A673 (cell line): ENCODE measurements around the gene TTLL7. TPM values are rescaled to one million over a fixed set of nuclear protein-coding genes. Genes with fewer than 3 reads are reported as not detected.

Source experiments
- BruUV-seq: library from RNA; stranded (reverse); fragments of 400-500 nt; replicated peaks from 2 replicates; lab custom pipeline; 2021; lab: Mats Ljungman, UMichigan
- CTCF ChIA-PET: fragments of 300-600 bp; sonication (Branson Sonifier 250); formaldehyde crosslinking; loops from one replicate; lab custom pipeline; 2022; ENCODE audit warnings: antibody characterized with exemption; lab: Charles Lee
- POLR2A ChIA-PET: fragments of 300-600 bp; sonication (Branson Sonifier 250); formaldehyde crosslinking; loops from one replicate; lab custom pipeline; 2022; ENCODE audit warnings: antibody characterized with exemption; ENCODE audit not compliant: low non-redundant PET; lab: Charles Lee
- DNase-seq: peaks from one replicate; pipeline ENCODE4 v3.0.0-alpha.2; 2015; ENCODE audit warnings: low spot score
- H3K27ac ChIP-seq: fragments of 200-600 bp; sonication (generic); 2 replicates; pipeline ENCODE4 v1.5.1; 2016; ENCODE audit warnings: mixed run types, low read depth, mild to moderate bottlenecking, mixed read lengths, antibody characterized with exemption, low read length; ENCODE audit not compliant: poor library complexity, severe bottlenecking
- H3K27me3 ChIP-seq: fragments of 200-600 bp; sonication (generic); replicated peaks from 2 replicates; pipeline ENCODE4 v1.6.1; 2017; ENCODE audit warnings: mixed run types, low read depth, mild to moderate bottlenecking, mixed read lengths, antibody characterized with exemption, low read length; ENCODE audit not compliant: insufficient read depth, poor library complexity
- H3K36me3 ChIP-seq: fragments of 200-600 bp; sonication (generic); 2 replicates; pipeline ENCODE4 v1.6.1; 2016; ENCODE audit warnings: mixed run types, mild to moderate bottlenecking, mixed read lengths, antibody characterized with exemption, low read length; ENCODE audit not compliant: insufficient read depth, poor library complexity, severe bottlenecking
- H3K4me1 ChIP-seq: fragments of 200-600 bp; sonication (generic); 2 replicates; pipeline ENCODE4 v1.6.1; 2017; ENCODE audit warnings: mixed run types, mild to moderate bottlenecking, mixed read lengths, antibody characterized with exemption, low read length; ENCODE audit not compliant: insufficient read depth, poor library complexity, severe bottlenecking
- H3K4me3 ChIP-seq: fragments of 200-600 bp; sonication (generic); 2 replicates; pipeline ENCODE4 v1.5.1; 2016; ENCODE audit warnings: low read depth, mixed run types, mild to moderate bottlenecking, mixed read lengths, low read length; ENCODE audit not compliant: poor library complexity, severe bottlenecking
- H3K9me3 ChIP-seq: fragments of 200-600 bp; sonication (generic); 2 replicates; pipeline ENCODE4 v1.6.1; 2016; ENCODE audit warnings: mixed run types, low read depth, mild to moderate bottlenecking, mixed read lengths, antibody characterized with exemption, low read length; ENCODE audit not compliant: poor library complexity, severe bottlenecking
- CTCF ChIP-seq: fragments of 300-800, 200-600 bp; sonication (generic); conservative IDR thresholded peaks from 2 replicates; pipeline ENCODE4 v1.5.1; 2017; ENCODE audit warnings: low read depth, mild to moderate bottlenecking, antibody characterized with exemption, low read length, moderate library complexity, mixed read lengths
- EZH2 ChIP-seq: fragments of 200-600 bp; sonication (generic); IDR thresholded peaks from 2 replicates; pipeline ENCODE4 v1.6.1; 2017; ENCODE audit warnings: borderline replicate concordance, low read depth, mild to moderate bottlenecking, mixed read lengths, antibody characterized with exemption, low read length; ENCODE audit not compliant: poor library complexity, severe bottlenecking
- intact Hi-C: fragments of 100-400 bp; cut with micrococcal nuclease; formaldehyde crosslinking; loops from one replicate; pipeline ENCODE4 v1.10.0; 2022; ENCODE audit not compliant: unreplicated experiment
- total RNA-seq: library from RNA; stranded (reverse); gene quantifications from 2 replicates; pipeline ENCODE4 v1.2.3, GENCODE V29; 2021

The TTLL7 gene
- total RNA-seq, 1 experiment from 2014 or later: 34.2 TPM

- POLR2A ChIA-PET: no interaction called here
- Histone ChIP-seq H3K27me3 (no peaks in the 10 kb centered on the region), H3K9me3 (no peaks in the 10 kb centered on the region), H3K36me3 (no peaks in the 10 kb centered on the region), H3K4me1 (no peaks in the 10 kb centered on the region), H3K4me3 (no peak overlapping the region), H3K27ac (no peak overlapping the region)
- DNase-seq: no peak
- no peak for TF ChIP-seq EZH2
- TF ChIP-seq CTCF: no peak
- no TSS peak for BruUV-seq
- CTCF ChIA-PET: no interaction called here
- intact Hi-C loops: no loop called here
Observed at GRCh38 chr1:83970114-83970513, 28.8 kb downstream of the TTLL7 start.

- ChIA-PET POLR2A (no interaction called here), CTCF (no interaction called here)
- Histone ChIP-seq H3K9me3 (no peaks in the 10 kb centered on the region), H3K27me3 (no peaks in the 10 kb centered on the region), H3K27ac (no peak overlapping the region), H3K4me1 (no peaks in the 10 kb centered on the region), H3K36me3 (no peaks in the 10 kb centered on the region), H3K4me3 (no peak overlapping the region)
- TF ChIP-seq EZH2: no peak
- TF ChIP-seq CTCF: no peak
- no peak for DNase-seq
- intact Hi-C loops: no loop called here
- no TSS peak for BruUV-seq
Observed at GRCh38 chr1:83967336-83967735, 31.6 kb downstream of the TTLL7 start.

GRCh38 chr1:83964153-83964552, 34.8 kb downstream of the TTLL7 start:
- ChIA-PET POLR2A (no interaction called here), CTCF (no interaction called here)
- no peaks in the 10 kb centered on the region for H3K9me3 ChIP-seq
- no TSS peak for BruUV-seq
- no peak for TF ChIP-seq EZH2
- TF ChIP-seq CTCF: no peak
- H3K27ac ChIP-seq: no peak overlapping the region
- intact Hi-C loops: no loop called here
- no peaks in the 10 kb centered on the region for H3K4me1 ChIP-seq
- no peak for DNase-seq
- H3K4me3 ChIP-seq: no peak overlapping the region
- H3K27me3 ChIP-seq: no peaks in the 10 kb centered on the region
- H3K36me3 ChIP-seq: no peaks in the 10 kb centered on the region
